Gastroesophageal sphincter (tissue), 4 donors: Measurements from ENCODE around the gene FAM72C. TPM values are rescaled to one million over a fixed set of nuclear protein-coding genes. Genes with fewer than 3 reads are reported as not detected.
"Not testable (repeated sequence)": the region's sequence is repeated elsewhere in the genome, so short reads cannot be mapped to it uniquely, and the experiment has no call there.

Source experiments
- ATAC-seq: fragments of 150-250 bp; one replicate; pipeline ENCODE4 v1.9.1; 2016; ENCODE audit warnings: mild to moderate bottlenecking, moderate library complexity
- H3K27ac ChIP-seq, 4 donors: fragments of 200-600 bp; sonication (generic) in 3 of 4; 1 replicate in 3 of 4; 2 replicates in 1 of 4; pipeline ENCODE4 v1.5.1; 2016 to 2019
- H3K27me3 ChIP-seq: fragments of 200-600 bp; sonication (generic); one replicate; pipeline ENCODE4 v1.5.1; 2019
- H3K36me3 ChIP-seq, 2 donors: fragments of 200-600 bp; sonication (generic); one replicate each; pipeline ENCODE4 v1.5.1; 2019; ENCODE audit warnings: control low read depth in 1 of 2
- H3K4me1 ChIP-seq, 3 donors: fragments of 200-600 bp; sonication (generic); 1 replicate in 2 of 3; 2 replicates in 1 of 3; pipeline ENCODE4 v1.5.1; 2016 to 2019; ENCODE audit warnings: control low read depth in 2 of 3
- H3K4me3 ChIP-seq, 2 donors: fragments of 200-600 bp; sonication (generic); one replicate each; pipeline ENCODE4 v1.5.1; 2019; ENCODE audit warnings: mild to moderate bottlenecking in 1 of 2, moderate library complexity in 1 of 2
- H3K9me3 ChIP-seq, 3 donors: fragments of 200-600 bp; sonication (generic); one replicate each; pipeline ENCODE4 v1.5.1; 2017 to 2019; ENCODE audit warnings: control low read depth in 2 of 3
- WGBS, 2 donors: methylation state at CpG; one replicate each; pipeline ENCODE4 v1.1.5; 2018; ENCODE audit warnings: low coverage in 1 of 2; 5-methylcytosine and 5-hydroxymethylcytosine counted together
- total RNA-seq, 4 donors: library from RNA; depleted of rRNA; stranded (reverse); fragments of >200 nt; gene quantifications; one replicate each; pipeline ENCODE4 v1.1.0, GENCODE V29; 2016

FAM72C gene
- total RNA-seq, 4 donors from 2014 or later = 0.13 to 1.4 (median 0.47) TPM; not detected in 1

DNA sequence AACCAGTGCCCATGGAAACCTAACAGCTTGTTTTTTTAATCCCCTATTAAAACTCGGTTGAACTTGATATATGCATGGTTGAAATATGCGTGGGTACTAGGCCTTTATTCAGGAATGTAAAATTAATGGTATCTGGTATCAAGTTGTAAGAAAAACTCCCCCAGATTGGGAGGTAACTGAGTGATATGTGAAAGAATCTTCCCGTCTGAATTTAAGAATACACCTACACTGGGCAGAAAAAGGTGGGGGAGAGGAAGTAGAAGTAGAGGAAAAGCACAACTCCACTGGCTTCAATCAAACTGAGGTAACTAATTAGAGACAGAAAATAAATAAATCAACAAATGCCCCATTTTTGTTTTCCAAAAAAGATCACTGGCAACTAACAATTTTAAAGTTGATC, 15.9 kb downstream of the FAM72C start:
- ATAC-seq, H3K27ac ChIP-seq, H3K36me3 ChIP-seq, H3K4me1 ChIP-seq, H3K27me3 ChIP-seq, H3K4me3 ChIP-seq, H3K9me3 ChIP-seq: not testable (repeated sequence)
- no CpG with 5 or more reads among the region's 3 CpGs for WGBS, 2 donors

DNA sequence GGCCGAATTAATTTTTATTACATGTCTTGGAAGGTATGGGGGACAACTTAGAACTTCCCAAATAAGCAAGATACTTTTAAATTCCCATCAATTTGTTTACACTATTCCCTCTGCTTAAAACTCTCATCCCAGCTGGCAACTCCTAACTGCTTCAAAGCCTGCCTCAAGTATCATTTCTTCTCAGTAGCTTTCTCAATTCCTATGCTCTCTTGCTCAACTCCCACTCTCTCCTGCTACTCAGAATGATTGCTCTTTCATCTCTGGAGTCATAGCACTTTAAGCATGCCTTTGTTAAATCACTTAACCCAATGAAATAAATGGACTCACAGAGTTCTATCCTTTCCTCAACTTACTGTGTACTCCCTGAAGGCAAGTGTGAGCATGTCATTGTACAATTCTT, 18.9 kb downstream of the FAM72C start:
- not testable (repeated sequence) for H3K27ac ChIP-seq, H3K9me3 ChIP-seq, ATAC-seq, H3K36me3 ChIP-seq, H3K4me1 ChIP-seq, H3K27me3 ChIP-seq, H3K4me3 ChIP-seq
- no CpG with 5 or more reads among the region's 1 CpG for WGBS, 2 donors

DNA sequence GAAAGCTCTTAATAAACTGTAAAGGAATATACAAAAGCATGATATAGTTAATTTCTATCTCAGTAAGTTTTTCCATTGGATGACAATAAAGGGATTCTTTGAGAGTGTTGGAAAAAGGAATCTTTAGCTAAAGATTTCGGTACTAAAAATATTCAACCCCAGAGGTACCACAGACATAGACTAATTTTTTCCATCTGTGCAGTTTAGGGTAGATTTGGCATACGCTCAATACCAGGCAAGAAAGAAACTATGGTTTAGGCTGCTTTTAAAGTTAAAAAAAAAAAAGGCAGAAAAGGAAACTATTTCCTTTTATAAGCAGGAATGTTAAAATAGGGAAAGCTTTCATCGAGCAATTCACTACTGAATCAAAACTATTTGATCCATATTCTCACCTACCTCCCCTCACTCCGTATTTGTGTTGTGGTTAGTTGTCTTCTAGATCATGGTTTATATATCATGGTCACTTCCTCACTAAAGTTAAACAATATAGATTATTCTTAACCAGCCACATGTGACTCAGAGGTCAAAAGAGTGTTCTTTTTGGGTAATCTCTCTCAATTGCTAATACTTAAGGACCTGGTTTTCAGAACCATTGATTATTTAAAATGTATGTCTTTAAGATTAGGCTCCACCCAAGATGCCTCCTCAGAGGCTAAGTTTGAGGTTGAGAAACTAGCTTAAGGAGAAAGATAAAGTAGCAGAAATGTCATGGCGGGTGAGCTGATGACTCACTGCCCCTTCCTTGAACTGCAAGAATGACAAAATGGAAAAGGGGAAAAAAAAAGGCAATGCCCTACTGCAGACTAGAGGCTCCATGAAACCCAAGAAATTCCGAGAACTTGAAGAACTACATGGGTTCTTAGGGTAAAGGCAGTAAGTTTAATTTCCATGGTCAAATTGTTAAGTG, 20.0 kb downstream of the FAM72C start:
- ATAC-seq, H3K27ac ChIP-seq, H3K4me1 ChIP-seq, H3K9me3 ChIP-seq, H3K36me3 ChIP-seq, H3K4me3 ChIP-seq, H3K27me3 ChIP-seq: not testable (repeated sequence)
- no CpG with 5 or more reads among the region's 6 CpGs for WGBS, 2 donors

DNA sequence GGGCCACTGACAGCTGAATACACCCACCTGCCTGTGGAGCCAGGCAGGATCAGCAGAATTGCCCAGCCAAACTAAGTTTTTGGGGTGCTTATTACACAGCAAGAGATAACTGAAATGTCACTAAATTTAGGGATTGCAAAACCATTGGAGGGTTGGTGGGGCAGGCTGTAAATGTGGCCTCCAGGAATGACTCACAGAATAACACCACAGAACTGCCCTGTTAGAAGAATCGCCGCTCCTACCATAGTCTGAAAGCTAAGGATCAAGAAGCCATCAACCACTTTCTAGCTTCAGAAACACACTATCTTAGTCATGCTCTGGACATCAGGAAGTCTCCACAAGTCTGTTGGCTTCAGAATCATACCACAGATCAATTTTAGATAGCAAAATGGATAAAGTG, 24.0 kb downstream of the FAM72C start:
- H3K36me3 ChIP-seq, H3K27ac ChIP-seq, H3K9me3 ChIP-seq, H3K27me3 ChIP-seq, H3K4me1 ChIP-seq, H3K4me3 ChIP-seq, ATAC-seq: not testable (repeated sequence)
- WGBS, 2 donors = no CpG with 5 or more reads among the region's 2 CpGs

DNA sequence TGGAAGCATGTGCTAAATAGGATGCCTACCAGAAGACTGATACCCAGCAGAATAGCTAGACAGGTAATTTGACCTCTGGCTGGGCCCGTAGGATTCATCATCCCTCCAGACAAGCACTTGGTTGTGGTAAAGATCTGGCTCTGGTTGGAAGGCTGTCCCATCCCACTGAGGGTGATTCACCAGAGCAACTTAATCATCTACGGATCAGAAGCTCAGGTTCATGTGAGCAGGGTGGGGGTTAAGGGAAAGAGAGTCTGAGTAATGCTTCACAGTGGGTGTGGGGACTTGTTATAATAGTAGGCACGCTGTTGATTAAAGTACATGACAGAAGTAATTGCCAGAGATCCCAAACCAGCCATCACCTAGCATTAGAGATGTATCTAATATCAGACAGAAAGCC, 26.5 kb downstream of the FAM72C start:
- H3K27me3 ChIP-seq, H3K36me3 ChIP-seq, H3K4me3 ChIP-seq, H3K27ac ChIP-seq, ATAC-seq, H3K4me1 ChIP-seq, H3K9me3 ChIP-seq: not testable (repeated sequence)
- WGBS, 2 donors = no CpG with 5 or more reads among the region's 3 CpGs

DNA sequence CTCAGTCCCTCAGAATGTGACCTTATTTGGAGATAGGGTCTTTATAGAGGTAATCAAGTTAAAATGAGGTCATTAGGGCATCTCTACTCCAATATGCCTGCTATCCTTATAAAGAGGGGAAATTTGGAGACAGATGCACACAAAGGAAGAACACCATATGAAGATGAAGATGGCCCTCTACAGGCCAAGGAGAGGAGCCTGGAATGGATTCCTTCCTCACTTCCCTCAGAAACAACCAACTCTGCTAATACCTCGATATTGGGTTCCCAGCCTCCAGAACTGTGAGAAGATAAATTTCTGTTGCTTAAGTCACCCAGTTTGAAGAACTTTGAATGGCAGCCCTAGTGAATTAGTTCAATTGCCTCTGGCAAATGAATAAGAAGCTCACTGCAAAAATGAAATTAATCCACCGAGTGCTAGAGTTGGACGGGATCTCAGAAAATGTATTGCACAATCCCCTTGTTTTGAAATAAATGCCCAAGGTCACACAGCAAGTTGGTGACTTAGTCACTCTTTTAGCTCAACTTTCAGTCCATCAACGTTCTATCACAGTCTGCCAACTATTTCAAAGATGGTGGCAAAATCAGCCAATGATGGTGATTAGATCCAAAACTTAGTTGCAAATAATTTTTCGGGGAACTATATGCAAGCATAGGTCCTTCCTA, 27.1 kb downstream of the FAM72C start:
- H3K9me3 ChIP-seq, H3K4me1 ChIP-seq, H3K4me3 ChIP-seq, H3K27me3 ChIP-seq, H3K27ac ChIP-seq, H3K36me3 ChIP-seq: not testable (repeated sequence)
- no CpG with 5 or more reads among the region's 5 CpGs for WGBS, 2 donors
- peak; percentile 73 for ATAC-seq

DNA sequence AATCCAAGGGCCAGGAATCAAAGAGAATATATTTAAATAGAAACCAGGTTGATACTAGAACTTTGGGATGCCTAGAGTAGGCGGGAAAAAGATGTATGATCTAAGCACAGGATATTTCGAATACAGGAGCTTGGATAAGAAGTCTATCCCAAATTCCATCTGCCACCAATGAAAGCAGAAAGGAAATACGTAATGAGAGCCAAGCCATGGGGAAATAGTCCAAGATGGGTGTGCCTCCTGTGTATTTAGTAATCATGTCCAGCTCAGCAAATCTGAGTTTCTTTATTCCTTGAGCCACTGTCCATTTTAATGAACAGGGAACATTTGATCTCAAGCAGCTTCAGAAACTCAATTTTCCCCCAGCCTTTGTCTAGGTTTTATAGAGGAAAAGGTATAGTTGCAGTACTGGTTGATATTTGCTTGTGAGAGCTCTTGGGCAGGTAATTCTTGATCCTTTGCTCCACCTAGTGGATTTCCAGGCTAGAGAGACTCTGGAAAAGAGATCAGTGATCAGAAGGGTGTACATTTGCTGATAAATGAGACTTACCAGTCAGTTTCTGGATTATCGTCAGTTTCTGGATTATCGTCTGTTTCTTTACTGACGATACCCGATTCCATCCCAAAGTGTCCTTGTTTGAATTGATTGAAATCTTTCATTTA, 28.3 kb downstream of the FAM72C start:
- not testable (repeated sequence) for H3K27ac ChIP-seq, H3K4me1 ChIP-seq, H3K36me3 ChIP-seq, H3K4me3 ChIP-seq, H3K9me3 ChIP-seq, H3K27me3 ChIP-seq
- no CpG with 5 or more reads among the region's 7 CpGs for whole genome bisulfite sequencing, 2 donors
- peak; percentile 63 for ATAC-seq

DNA sequence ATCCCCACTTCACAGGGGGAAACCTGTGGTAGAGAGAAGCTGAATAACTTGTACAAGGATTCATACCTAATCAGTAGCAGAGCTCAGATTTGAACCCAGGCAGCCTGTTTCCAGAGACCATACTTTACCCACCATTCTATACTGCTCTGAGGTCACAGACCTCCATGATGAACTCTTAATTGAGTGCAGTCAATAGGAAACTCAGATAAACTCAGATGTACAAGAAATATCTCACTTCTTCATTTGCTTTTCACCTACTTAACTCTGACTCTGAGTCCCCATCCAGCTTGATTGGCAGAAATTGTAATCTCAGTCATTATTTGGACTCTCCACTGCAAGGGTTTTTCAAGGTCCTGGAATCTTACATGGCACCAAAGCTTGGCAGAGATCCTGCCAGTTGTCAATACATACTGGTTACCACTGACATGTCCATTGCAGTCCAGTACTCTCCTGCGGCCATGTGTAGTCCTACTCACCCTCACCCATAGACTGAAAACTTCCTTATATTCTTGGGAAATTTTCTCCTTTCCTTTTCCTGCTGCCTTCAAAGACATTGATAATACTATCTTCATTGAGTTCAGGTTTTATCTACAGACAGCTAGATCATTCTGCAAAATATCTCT, 29.4 kb downstream of the FAM72C start:
- H3K27ac ChIP-seq, H3K36me3 ChIP-seq, H3K9me3 ChIP-seq, ATAC-seq, H3K4me3 ChIP-seq, H3K27me3 ChIP-seq, H3K4me1 ChIP-seq: not testable (repeated sequence)
- no CpG with 5 or more reads among the region's 1 CpG for WGBS, 2 donors

DNA sequence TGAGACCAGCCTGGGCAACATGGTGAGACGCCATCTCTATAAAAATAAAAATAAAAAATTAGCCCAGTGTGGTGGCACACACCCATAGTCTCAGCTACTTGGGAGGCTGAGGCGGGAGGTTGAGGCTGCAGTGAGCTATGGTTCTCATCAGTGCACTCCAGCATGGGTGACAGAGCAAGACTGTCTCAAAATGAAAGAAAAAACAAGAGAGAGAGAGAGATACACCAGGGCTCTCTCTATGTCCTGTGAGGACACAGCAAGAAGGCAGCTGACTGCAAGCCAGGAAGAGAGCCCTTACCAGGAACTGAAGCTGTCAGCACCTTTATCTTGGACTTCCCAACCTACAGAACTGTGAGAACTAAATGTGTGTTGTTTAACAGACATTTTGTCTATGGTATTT, 32.1 kb downstream of the FAM72C start:
- not testable (repeated sequence) for H3K9me3 ChIP-seq, H3K4me3 ChIP-seq, H3K27ac ChIP-seq, ATAC-seq, H3K4me1 ChIP-seq, H3K27me3 ChIP-seq, H3K36me3 ChIP-seq
- WGBS, 2 donors = no CpG with 5 or more reads among the region's 2 CpGs

DNA sequence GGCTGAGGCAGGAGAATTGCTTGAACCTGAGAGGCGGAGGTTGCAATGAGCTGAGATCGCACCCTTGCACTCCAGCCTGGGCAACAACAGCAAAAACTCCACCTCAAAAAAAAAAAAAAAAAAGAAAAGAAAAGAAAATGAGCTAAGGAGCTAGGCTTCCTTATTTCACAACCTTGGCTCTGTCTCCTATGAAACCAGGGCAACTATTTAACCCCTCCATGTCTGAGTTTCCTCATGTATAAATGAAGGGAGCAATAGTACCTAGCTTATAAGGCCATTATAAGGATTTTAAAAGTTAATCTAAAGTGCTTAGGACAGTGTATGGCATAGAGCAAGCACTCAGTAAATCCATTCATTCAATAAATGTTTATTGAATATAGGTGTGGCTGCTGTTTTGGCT, 32.9 kb downstream of the FAM72C start:
- H3K9me3 ChIP-seq, H3K4me3 ChIP-seq, H3K27ac ChIP-seq, H3K4me1 ChIP-seq, H3K27me3 ChIP-seq, H3K36me3 ChIP-seq: not testable (repeated sequence)
- peak; percentile 62 for ATAC-seq
- no CpG with 5 or more reads among the region's 2 CpGs for WGBS, 2 donors
